HEK293T (cell line): ENCODE measurements around the gene SLC30A7.

Source experiments
- CTCF ChIA-PET: fragments of 350-600 bp; formaldehyde crosslinking; extraction: SDS; loops from one replicate; lab custom pipeline; 2021; ENCODE audit warnings: antibody characterized with exemption, inconsistent platforms; lab: Yijun Ruan, JAX
- POLR2A ChIA-PET: fragments of 350-600 bp; formaldehyde crosslinking; extraction: SDS; loops from one replicate; lab custom pipeline; 2020; ENCODE audit warnings: antibody characterized with exemption, inconsistent platforms; lab: Yijun Ruan, JAX
- DNase-seq: peaks from one replicate; pipeline ENCODE4 v3.0.0; 2012; ENCODE audit warnings: mixed read lengths; ENCODE audit errors: extremely low spot score
- ARNT ChIP-seq: fragments of 450-650 bp; IDR thresholded peaks from 2 replicates; pipeline ENCODE4 v1.6.1; 2017; ENCODE audit warnings: mild to moderate bottlenecking
- BHLHE40 ChIP-seq: fragments of 450-650 bp; IDR thresholded peaks from 2 replicates; pipeline ENCODE4 v1.6.1; 2016; ENCODE audit warnings: mild to moderate bottlenecking, moderate library complexity, borderline replicate concordance
- CTBP1 ChIP-seq: fragments of 450-650 bp; IDR thresholded peaks from 2 replicates; pipeline ENCODE4 v1.6.1; 2016; ENCODE audit warnings: borderline replicate concordance
- ELF4 ChIP-seq: fragments of 450-650 bp; IDR thresholded peaks from 2 replicates; pipeline ENCODE4 v1.6.1; 2017; ENCODE audit warnings: antibody characterized with exemption
- FOXA1 ChIP-seq: fragments of 450-650 bp; IDR thresholded peaks from 2 replicates; pipeline ENCODE4 v1.6.1; 2016; ENCODE audit warnings: mild to moderate bottlenecking
- FOXK2 ChIP-seq: fragments of 450-650 bp; IDR thresholded peaks from 2 replicates; pipeline ENCODE4 v1.6.1; 2016; ENCODE audit warnings: mild to moderate bottlenecking
- FOXM1 ChIP-seq: fragments of 450-650 bp; IDR thresholded peaks from 2 replicates; pipeline ENCODE4 v1.6.1; 2017; ENCODE audit warnings: mild to moderate bottlenecking, borderline replicate concordance
- HDGF ChIP-seq: fragments of 450-650 bp; IDR thresholded peaks from 2 replicates; pipeline ENCODE4 v1.6.1; 2017; ENCODE audit warnings: antibody characterized with exemption, borderline replicate concordance
- L3MBTL2 ChIP-seq: fragments of 450-650 bp; conservative IDR thresholded peaks from 2 replicates; pipeline ENCODE4 v1.6.1; 2016; ENCODE audit warnings: mild to moderate bottlenecking
- LEF1 ChIP-seq: fragments of 450-650 bp; IDR thresholded peaks from 2 replicates; pipeline ENCODE4 v1.6.1; 2017; ENCODE audit warnings: mild to moderate bottlenecking, borderline replicate concordance
- NFRKB ChIP-seq: fragments of 450-650 bp; IDR thresholded peaks from 2 replicates; pipeline ENCODE4 v1.6.1; 2016; ENCODE audit warnings: mild to moderate bottlenecking, moderate library complexity
- SP1 ChIP-seq: fragments of 450-650 bp; IDR thresholded peaks from 2 replicates; pipeline ENCODE4 v1.6.1; 2017
- SUZ12 ChIP-seq: fragments of 450-650 bp; IDR thresholded peaks from 2 replicates; pipeline ENCODE4 v1.6.1; 2016; ENCODE audit warnings: mild to moderate bottlenecking
- TARDBP ChIP-seq: fragments of 450-650 bp; IDR thresholded peaks from 2 replicates; pipeline ENCODE4 v1.6.1; 2016
- ZNF384 ChIP-seq: fragments of 450-650 bp; IDR thresholded peaks from 2 replicates; pipeline ENCODE4 v1.6.1; 2016
- TF ChIP-seq, protein P1 (sequence below): fragments of 450-650 bp; IDR thresholded peaks from 2 replicates; pipeline ENCODE4 v1.6.1; 2016

Gene SLC30A7

DNA sequence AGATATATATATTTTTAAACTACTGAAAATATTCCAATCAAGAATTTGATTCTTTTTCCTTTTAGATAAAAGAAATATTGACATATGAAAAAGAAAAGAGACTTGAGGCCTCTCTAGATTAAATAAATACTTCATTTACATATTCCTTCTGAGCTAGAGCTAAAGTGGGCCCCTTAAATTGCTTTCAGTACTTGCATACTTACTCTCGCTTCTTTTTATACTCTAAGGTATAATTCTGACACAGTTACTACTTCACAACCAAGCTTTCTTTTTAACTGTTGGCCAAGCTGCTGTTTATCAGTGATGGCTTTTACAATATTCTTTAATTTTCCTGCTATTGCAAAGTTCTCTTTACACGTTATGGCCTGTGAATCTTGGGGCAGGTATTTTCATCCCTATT lies 25.9 kb upstream of the SLC30A7 start:
- ChIA-PET POLR2A (no interaction called here), CTCF (interaction anchor here (3.5 kb wide), 1 partner anchor 406 kb away, joined by 27 read pairs; no protein-coding TSS in a partner anchor)
- no peak for DNase-seq
- TF ChIP-seq HDGF (no peak), BHLHE40 (no peak), FOXA1 (no peak), FOXK2 (no peak), SP1 (no peak), ARNT (no peak), CTBP1 (no peak), LEF1 (no peak), ZNF384 (no peak), TARDBP (no peak), FOXM1 (no peak), ELF4 (no peak), NFRKB (no peak), SUZ12 (no peak), L3MBTL2 (no peak)
- TF ChIP-seq, protein P1, sequence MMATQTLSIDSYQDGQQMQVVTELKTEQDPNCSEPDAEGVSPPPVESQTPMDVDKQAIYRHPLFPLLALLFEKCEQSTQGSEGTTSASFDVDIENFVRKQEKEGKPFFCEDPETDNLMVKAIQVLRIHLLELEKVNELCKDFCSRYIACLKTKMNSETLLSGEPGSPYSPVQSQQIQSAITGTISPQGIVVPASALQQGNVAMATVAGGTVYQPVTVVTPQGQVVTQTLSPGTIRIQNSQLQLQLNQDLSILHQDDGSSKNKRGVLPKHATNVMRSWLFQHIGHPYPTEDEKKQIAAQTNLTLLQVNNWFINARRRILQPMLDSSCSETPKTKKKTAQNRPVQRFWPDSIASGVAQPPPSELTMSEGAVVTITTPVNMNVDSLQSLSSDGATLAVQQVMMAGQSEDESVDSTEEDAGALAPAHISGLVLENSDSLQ: no peak

- CTCF ChIA-PET: interaction anchor here (1.0 kb wide), 1 partner anchor 410 kb away, joined by 3 read pairs; no protein-coding TSS in a partner anchor
- no peak for DNase-seq
- POLR2A ChIA-PET: no interaction called here
- no peak for TF ChIP-seq LEF1
- no peak for TF ChIP-seq SP1
- no peak for TF ChIP-seq HDGF
- TF ChIP-seq SUZ12: no peak
- TF ChIP-seq CTBP1: no peak
- TF ChIP-seq BHLHE40: no peak
- no peak for TF ChIP-seq FOXA1
- no peak for TF ChIP-seq ARNT
- no peak for TF ChIP-seq TARDBP
- TF ChIP-seq FOXK2: no peak
- no peak for TF ChIP-seq NFRKB
- TF ChIP-seq, protein P1: no peak
- no peak for TF ChIP-seq ELF4
- no peak for TF ChIP-seq FOXM1
- TF ChIP-seq ZNF384: no peak
These were observed 21.5 kb upstream of the SLC30A7 start for GRCh38 chr1:100874433-100874832.

- TF ChIP-seq NFRKB: no peak
- no peak for TF ChIP-seq FOXM1
- TF ChIP-seq SUZ12: no peak
- no peak for TF ChIP-seq FOXK2
- TF ChIP-seq TARDBP: no peak
- no peak for TF ChIP-seq ARNT
- TF ChIP-seq BHLHE40: no peak
- no peak for TF ChIP-seq LEF1
- no peak for TF ChIP-seq FOXA1
- no peak for TF ChIP-seq CTBP1
- no peak for TF ChIP-seq ELF4
- TF ChIP-seq SP1: no peak
- TF ChIP-seq, protein P1: no peak
- TF ChIP-seq HDGF: no peak
- no peak for TF ChIP-seq ZNF384
- no peak for TF ChIP-seq L3MBTL2
- no peak for DNase-seq
- CTCF ChIA-PET: no interaction called here
These were observed 20.7 kb upstream of the SLC30A7 start for GRCh38 chr1:100875228-100875627.

GRCh38 chr1:100876291-100876690 lies 19.6 kb upstream of the SLC30A7 start:
- no peak for TF ChIP-seq SP1
- no peak for TF ChIP-seq CTBP1
- TF ChIP-seq NFRKB: no peak
- TF ChIP-seq BHLHE40: no peak
- no peak for TF ChIP-seq HDGF
- TF ChIP-seq L3MBTL2: no peak
- no peak for TF ChIP-seq FOXM1
- no peak for TF ChIP-seq SUZ12
- TF ChIP-seq FOXA1: no peak
- TF ChIP-seq ELF4: no peak
- TF ChIP-seq, protein P1: no peak
- TF ChIP-seq ZNF384: no peak
- TF ChIP-seq ARNT: no peak
- no peak for TF ChIP-seq FOXK2
- TF ChIP-seq LEF1: no peak
- TF ChIP-seq TARDBP: no peak
- ChIA-PET POLR2A (no interaction called here), CTCF (no interaction called here)
- no peak for DNase-seq

More at GRCh38 chr1:100875228-100875627, 20.7 kb upstream of the SLC30A7 start:
- POLR2A ChIA-PET: no interaction called here

DNA sequence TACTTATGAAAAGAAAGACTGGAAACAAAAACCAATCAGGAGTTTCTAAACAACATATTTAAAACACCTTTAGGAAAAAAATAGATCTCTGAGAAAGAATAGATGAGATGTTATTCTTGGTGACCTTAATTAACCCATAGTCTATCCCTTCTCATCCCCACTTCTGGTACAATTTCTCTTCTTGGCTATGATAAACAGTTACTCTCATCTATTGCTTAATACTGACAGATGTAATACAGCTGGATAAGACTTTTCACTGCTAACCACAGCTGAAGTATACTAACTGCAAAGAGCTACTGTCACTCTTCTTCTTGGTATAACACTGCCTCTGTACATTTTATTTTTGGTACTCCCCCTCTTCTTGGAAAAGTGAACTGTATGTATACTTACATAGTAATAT lies 16.5 kb upstream of the SLC30A7 start:
- TF ChIP-seq ARNT: no peak
- TF ChIP-seq, protein P1: no peak
- TF ChIP-seq CTBP1: no peak
- TF ChIP-seq ELF4: no peak
- TF ChIP-seq SP1: no peak
- TF ChIP-seq HDGF: no peak
- TF ChIP-seq TARDBP: no peak
- TF ChIP-seq LEF1: no peak
- TF ChIP-seq FOXA1: no peak
- no peak for TF ChIP-seq BHLHE40
- TF ChIP-seq FOXK2: no peak
- no peak for TF ChIP-seq SUZ12
- TF ChIP-seq L3MBTL2: no peak
- no peak for TF ChIP-seq ZNF384
- TF ChIP-seq NFRKB: no peak
- no peak for TF ChIP-seq FOXM1
- CTCF ChIA-PET: interaction anchor here (1.0 kb wide), 1 partner anchor 424 kb away, joined by 3 read pairs; no protein-coding TSS in a partner anchor
- POLR2A ChIA-PET: interaction anchor here (1.6 kb wide), 1 partner anchor 15 kb away, joined by 6 read pairs; the partner anchor contains the start of gene EXTL2

More for the DNA sequence above, 16.5 kb upstream of the SLC30A7 start:
- DNase-seq: no peak
